ENCODE data around the gene SPATS2. TPM values are rescaled to one million over a fixed set of nuclear protein-coding genes. Genes with fewer than 3 reads are reported as not detected.

Gene SPATS2
- total RNA-seq, 1 experiment from 2014 or later: 74.2 TPM

- peak overlapping the region; percentile 88 for H3K9ac ChIP-seq (ENCODE audit: low read length)
- no peak overlapping the region for H2AFZ ChIP-seq (ENCODE audit: low read depth, low read length, poor library complexity, severe bottlenecking)
- H3K4me1 ChIP-seq (ENCODE audit: control insufficient read depth in 1 of 2, insufficient read depth in 2 of 2, low read length in 2 of 2): peaks cover 8 to 14% of the 10 kb centered on the region in 2 experiments
- peak overlapping the region; percentile 72 to 99 for H3K4me3 ChIP-seq (replicated peaks in 1 of 2; ENCODE audit: low read depth in 1 of 2, low read length in 2 of 2)
- no peak for DNase-seq (ENCODE audit: low read depth, low spot score)
- BruUV-seq (replicated peaks): TSS peak; percentile 85
- intact Hi-C loops (cut with micrococcal nuclease): no loop called here
- H3K27ac ChIP-seq (ENCODE audit: low read depth, low read length): peak overlapping the region; percentile 70
- H3K9me2 ChIP-seq (ENCODE audit: insufficient read depth): no peaks in the 10 kb centered on the region
- RAD21 ChIA-PET (ENCODE audit: low non-redundant PET in 1 of 2, low total read pairs in 2 of 2, uncharacterized antibody in 2 of 2, unreplicated experiment in 2 of 2): no interaction called here
- POLR2A ChIA-PET: interaction anchor here (1.2 to 2.0 kb wide), 7 partner anchors 8 to 231 kb away, joined by 4 to 22 read pairs (median 7); partner anchors contain the start of gene SPATS2
- H3K79me2 ChIP-seq (ENCODE audit: insufficient read depth, low read length): peaks cover 27% of the 10 kb centered on the region
- H3K9me3 ChIP-seq (ENCODE audit: control insufficient read depth in 1 of 2, insufficient read depth in 1 of 2, low read depth in 1 of 2, low read length in 2 of 2): no peaks in the 10 kb centered on the region
- CTCF ChIA-PET: interaction anchor here (1.0 to 3.4 kb wide), 8 partner anchors 8 to 314 kb away, joined by 3 to 45 read pairs (median 15); partner anchors contain the start of gene DNAJC22
- no peak for ATAC-seq
- no peaks in the 10 kb centered on the region for H4K20me1 ChIP-seq (ENCODE audit: insufficient read depth)
- H3K27me3 ChIP-seq (ENCODE audit: insufficient read depth, low read length): no peaks in the 10 kb centered on the region
- peaks cover 14 to 23% of the 10 kb centered on the region in 2 experiments; a peak in 2 of 4 replicates for H3K36me3 ChIP-seq (ENCODE audit: control insufficient read depth in 1 of 2, insufficient read depth in 2 of 2, low read length in 2 of 2)
- TF ChIP-seq FOSL1 (IDR thresholded peaks at IDR 0.05; ENCODE audit: low read depth): no peak
- TF ChIP-seq CEBPB (IDR thresholded peaks at IDR 0.05; ENCODE audit: low read depth): no peak
- TF ChIP-seq RAD21 (IDR thresholded peaks at IDR 0.05; ENCODE audit: low read depth): no peak
- TF ChIP-seq YY1 (IDR thresholded peaks at IDR 0.05; ENCODE audit: extremely low read depth, insufficient replicate concordance, low read depth, low read length): no peak
- no peak for TF ChIP-seq ATF3 (IDR thresholded peaks at IDR 0.05)
- no peak for TF ChIP-seq ZFX (IDR thresholded peaks at IDR 0.05)
- no peak for TF ChIP-seq MAX (IDR thresholded peaks at IDR 0.05)
- no peak for TF ChIP-seq POLR2A (IDR thresholded peaks at IDR 0.05; ENCODE audit: borderline replicate concordance, extremely low read depth, insufficient read depth, insufficient read length)
- no peak for TF ChIP-seq ZNF274 (IDR thresholded peaks at IDR 0.05; ENCODE audit: low read depth, low read length)
- TF ChIP-seq JUND (IDR thresholded peaks at IDR 0.05): no peak
- TF ChIP-seq SIN3A (IDR thresholded peaks at IDR 0.05; ENCODE audit: low read depth): no peak
- TF ChIP-seq SRF (IDR thresholded peaks at IDR 0.05; ENCODE audit: low read depth): no peak
- peak overlapping the region; percentile 93 for H3K4me2 ChIP-seq (ENCODE audit: low read length)
Measured at GRCh38 chr12:49323524-49324097, 43.7 kb upstream of the SPATS2 start.
